Prostate gland (tissue), 2 donors: Measurements from ENCODE around the gene RHOT2. TPM values are rescaled to one million over a fixed set of nuclear protein-coding genes. Genes with fewer than 3 reads are reported as not detected.

ENCODE experiments used
- DNase-seq: peaks from one replicate; pipeline ENCODE4 v3.0.0-alpha.2; 2019; ENCODE audit warnings: low spot score
- H3K27ac ChIP-seq, 2 donors: fragments of 200-600 bp; sonication (generic); 2 replicates each; pipeline ENCODE4 v1.5.1; 2017 to 2019
- H3K27me3 ChIP-seq: fragments of 200-600 bp; sonication (generic); replicated peaks from 2 replicates; pipeline ENCODE4 v1.5.1; 2019; ENCODE audit not compliant: insufficient read depth
- H3K36me3 ChIP-seq, 2 donors: fragments of 200-600 bp; sonication (generic); 1 replicate in 1 of 2; 2 replicates in 1 of 2; pipeline versions ENCODE4 v1.5.1 to v1.8.1; 2017 to 2019
- H3K4me1 ChIP-seq: fragments of 200-600 bp; sonication (generic); replicated peaks from 2 replicates; pipeline ENCODE4 v1.5.1; 2019
- H3K4me3 ChIP-seq, 2 donors: fragments of 200-600 bp; sonication (generic); 2 replicates each; pipeline ENCODE4 v1.5.1; 2017 to 2019
- H3K9me3 ChIP-seq: fragments of 200-600 bp; sonication (generic); 2 replicates; pipeline ENCODE4 v1.5.1; 2017
- POLR2A ChIP-seq: fragments of 450-650 bp; IDR thresholded peaks from one replicate; pipeline ENCODE4 v1.6.1; 2016; ENCODE audit warnings: antibody characterized with exemption, mild to moderate bottlenecking
- POLR2AphosphoS5 ChIP-seq: sonication (generic); formaldehyde crosslinking; IDR thresholded peaks from one replicate; pipeline ENCODE4 v1.6.1; 2017; ENCODE audit warnings: antibody characterized with exemption
- WGBS: methylation state at CpG from one replicate; pipeline ENCODE4 v1.1.5; 2018; 5-methylcytosine and 5-hydroxymethylcytosine counted together
- intact Hi-C: fragments of 100-400 bp; cut with DNase I; formaldehyde crosslinking; loops from one replicate; pipeline ENCODE4 v1.14.2; 2022
- total RNA-seq, 2 donors: library from RNA; depleted of rRNA; stranded (reverse); fragments of >200 nt; gene quantifications; one replicate each; pipeline ENCODE4 v1.1.0, GENCODE V29; 2016
- TF ChIP-seq, protein P1 (sequence below), 4 experiments: fragments of 200-600 bp in 2 of 4; fragments of 450-650 bp in 2 of 4; sonication (generic) in 2 of 4; IDR thresholded peaks; 1 replicate in 3 of 4; 2 replicates in 1 of 4; pipeline ENCODE4 v1.5.1; 2016 to 2019; ENCODE audit warnings: antibody characterized with exemption in 4 of 4, mild to moderate bottlenecking in 2 of 4, moderate library complexity in 2 of 4

RHOT2 gene
- total RNA-seq, 2 donors from 2014 or later: 101 to 169 TPM

DNA sequence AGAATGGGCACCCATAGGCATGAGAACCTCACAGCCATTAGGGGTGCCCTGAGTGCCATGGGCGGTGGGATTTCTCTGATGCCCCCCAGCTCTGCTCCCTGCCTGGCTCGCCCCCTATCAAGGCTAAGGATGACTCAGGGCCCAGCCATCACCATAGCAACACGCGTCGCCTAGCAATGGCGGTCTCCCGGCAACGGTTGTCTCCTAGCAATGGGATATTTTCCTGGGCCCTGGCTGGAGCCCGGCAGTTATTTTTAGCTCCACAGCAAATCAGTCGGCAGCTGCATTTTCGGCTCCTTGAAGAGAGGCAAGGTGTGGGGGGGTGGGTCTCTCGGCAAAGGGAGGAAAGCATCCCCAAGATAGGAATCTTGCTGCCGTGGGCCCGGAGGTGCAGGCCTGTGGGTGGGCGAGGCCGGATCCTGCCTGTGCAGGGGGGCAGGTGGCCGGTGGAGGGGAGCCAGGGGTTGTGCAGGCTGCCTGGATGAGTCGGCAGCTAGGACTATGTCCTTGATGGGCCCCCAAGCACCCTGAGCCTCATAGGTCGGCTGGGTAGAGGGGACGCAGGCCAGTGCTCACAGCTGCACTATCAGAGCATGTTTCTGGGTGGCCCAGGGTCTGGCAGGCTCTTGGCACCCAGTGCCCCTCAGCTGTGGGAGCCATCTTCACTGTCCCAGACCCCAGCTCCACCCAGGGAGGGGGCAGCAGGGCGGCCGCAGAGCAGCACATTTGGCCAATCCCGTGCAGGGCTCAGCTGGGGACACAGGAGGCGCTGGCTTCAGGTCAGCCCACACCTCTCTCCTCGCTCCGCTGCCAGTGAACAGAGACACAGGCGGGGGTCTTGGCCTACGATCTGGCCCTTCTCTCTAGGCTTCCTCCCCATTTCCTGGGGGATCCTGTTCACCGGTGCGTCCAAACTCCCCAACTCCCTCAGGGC lies 41.9 kb downstream of the RHOT2 start:
- WGBS: 15% methylated on average over 26 of the region's 30 CpGs
- H3K4me3 ChIP-seq: no peak overlapping the region
- intact Hi-C loops: loop anchor here (5.0 kb wide), 2 partner anchors 77 to 342 kb away; partner anchors contain the start of genes CHTF18 and RPUSD1
- H3K27me3 ChIP-seq: peaks cover 16% of the 10 kb centered on the region
- H3K4me1 ChIP-seq: peaks cover 4% of the 10 kb centered on the region
- H3K36me3 ChIP-seq: no peaks in the 10 kb centered on the region
- H3K27ac ChIP-seq: no peak overlapping the region
- DNase-seq: no peak
- TF ChIP-seq, protein P1, sequence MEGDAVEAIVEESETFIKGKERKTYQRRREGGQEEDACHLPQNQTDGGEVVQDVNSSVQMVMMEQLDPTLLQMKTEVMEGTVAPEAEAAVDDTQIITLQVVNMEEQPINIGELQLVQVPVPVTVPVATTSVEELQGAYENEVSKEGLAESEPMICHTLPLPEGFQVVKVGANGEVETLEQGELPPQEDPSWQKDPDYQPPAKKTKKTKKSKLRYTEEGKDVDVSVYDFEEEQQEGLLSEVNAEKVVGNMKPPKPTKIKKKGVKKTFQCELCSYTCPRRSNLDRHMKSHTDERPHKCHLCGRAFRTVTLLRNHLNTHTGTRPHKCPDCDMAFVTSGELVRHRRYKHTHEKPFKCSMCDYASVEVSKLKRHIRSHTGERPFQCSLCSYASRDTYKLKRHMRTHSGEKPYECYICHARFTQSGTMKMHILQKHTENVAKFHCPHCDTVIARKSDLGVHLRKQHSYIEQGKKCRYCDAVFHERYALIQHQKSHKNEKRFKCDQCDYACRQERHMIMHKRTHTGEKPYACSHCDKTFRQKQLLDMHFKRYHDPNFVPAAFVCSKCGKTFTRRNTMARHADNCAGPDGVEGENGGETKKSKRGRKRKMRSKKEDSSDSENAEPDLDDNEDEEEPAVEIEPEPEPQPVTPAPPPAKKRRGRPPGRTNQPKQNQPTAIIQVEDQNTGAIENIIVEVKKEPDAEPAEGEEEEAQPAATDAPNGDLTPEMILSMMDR (IDR thresholded peaks at IDR 0.05): no peak
- TF ChIP-seq POLR2AphosphoS5 (no peak), POLR2A (no peak)
- H3K9me3 ChIP-seq: no peaks in the 10 kb centered on the region

GRCh38 chr16:710500-711075 lies 42.7 kb downstream of the RHOT2 start:
- Histone ChIP-seq H3K9me3 (no peaks in the 10 kb centered on the region), H3K4me1 (peaks cover 5% of the 10 kb centered on the region), H3K27me3 (peaks cover 14% of the 10 kb centered on the region), H3K36me3 (no peaks in the 10 kb centered on the region), H3K27ac (no peak overlapping the region), H3K4me3 (no peak overlapping the region)
- intact Hi-C loops: loop anchor here (5.0 kb wide), 2 partner anchors 77 to 342 kb away; partner anchors contain the start of genes CHTF18 and RPUSD1
- WGBS: 68% methylated on average over 19 of the region's 21 CpGs
- DNase-seq: no peak
- TF ChIP-seq POLR2A (no peak), POLR2AphosphoS5 (no peak)
- TF ChIP-seq, protein P1 (IDR thresholded peaks at IDR 0.05): no peak

GRCh38 chr16:711084-711483 lies 43.2 kb downstream of the RHOT2 start:
- H3K27me3 ChIP-seq: peaks cover 14% of the 10 kb centered on the region
- intact Hi-C loops: loop anchor here (5.0 kb wide), 2 partner anchors 76 to 341 kb away; partner anchors contain the start of genes CHTF18 and RPUSD1
- H3K36me3 ChIP-seq: no peaks in the 10 kb centered on the region
- TF ChIP-seq, protein P1 (IDR thresholded peaks at IDR 0.05): no peak
- TF ChIP-seq POLR2AphosphoS5: no peak
- TF ChIP-seq POLR2A: no peak
- DNase-seq: no peak
- 61% methylated on average over 12 of the region's 12 CpGs for WGBS
- H3K27ac ChIP-seq: no peak overlapping the region
- H3K4me3 ChIP-seq: no peak overlapping the region
- peaks cover 10% of the 10 kb centered on the region for H3K4me1 ChIP-seq
- no peaks in the 10 kb centered on the region for H3K9me3 ChIP-seq

DNA sequence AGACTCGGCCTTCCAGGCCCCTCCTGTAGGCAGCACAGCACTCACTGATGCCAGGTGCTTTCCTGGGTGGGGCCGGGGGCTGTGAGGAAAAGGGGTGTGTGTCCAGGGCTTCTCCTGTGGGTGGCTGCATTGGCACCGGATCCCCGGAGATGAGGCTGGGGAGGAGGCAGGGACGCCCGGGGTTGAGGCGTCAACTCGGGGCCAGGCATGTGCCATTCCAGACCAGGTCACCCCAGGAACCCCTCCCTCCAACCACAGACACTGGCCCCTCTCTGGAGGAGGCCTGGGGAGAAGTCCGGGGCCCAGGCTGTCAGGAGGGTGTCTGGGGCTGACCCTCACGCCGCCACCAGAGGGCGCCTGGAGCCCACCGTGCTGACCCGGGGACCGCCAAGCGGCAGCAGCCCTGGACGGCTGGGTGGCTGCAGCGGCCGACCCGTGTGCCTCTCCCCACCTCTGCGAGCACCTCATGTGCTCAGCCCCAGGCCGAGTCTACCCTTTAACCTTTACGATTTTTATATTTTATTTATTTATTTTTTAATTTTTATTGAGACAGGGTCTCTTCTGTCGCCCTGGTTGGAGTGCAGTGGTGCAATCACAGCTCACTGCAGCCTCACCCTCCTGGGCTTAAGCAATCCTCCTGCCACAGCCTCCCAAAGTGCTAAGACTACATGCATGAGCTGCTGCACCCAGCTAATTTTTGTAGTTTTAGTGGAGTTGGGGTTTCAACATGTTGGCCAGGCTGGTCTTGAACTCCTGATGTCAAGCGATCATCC lies 43.8 kb downstream of the RHOT2 start:
- TF ChIP-seq POLR2AphosphoS5 (peak; percentile 6), POLR2A (no peak)
- TF ChIP-seq, protein P1 (IDR thresholded peaks at IDR 0.05): peak; percentile 85 to 92 (median 91)
- DNase-seq: peak; percentile 48
- H3K4me1 ChIP-seq: peaks cover 14% of the 10 kb centered on the region
- H3K9me3 ChIP-seq: no peaks in the 10 kb centered on the region
- no peaks in the 10 kb centered on the region for H3K36me3 ChIP-seq
- WGBS: 10% methylated on average over 25 of the region's 25 CpGs
- intact Hi-C loops: loop anchor here (5.0 kb wide), 2 partner anchors 76 to 341 kb away; partner anchors contain the start of genes CHTF18 and RPUSD1
- no peak overlapping the region for H3K27ac ChIP-seq
- H3K4me3 ChIP-seq: no peak overlapping the region
- H3K27me3 ChIP-seq: peaks cover 10% of the 10 kb centered on the region
